IMR-90 (cell line): Measurements from ENCODE around the gene BRME1.

ENCODE experiments used
- CEBPB ChIP-seq: IDR thresholded peaks from 2 replicates; pipeline ENCODE4 v1.6.1; 2012; ENCODE audit warnings: low read depth, low read length, improper control_type of control experiment
- CTCF ChIP-seq: conservative IDR thresholded peaks from 2 replicates; pipeline ENCODE4 v1.5.1; 2012; ENCODE audit warnings: mild to moderate bottlenecking, low read depth, low read length, improper control_type of control experiment
- POLR2A ChIP-seq: IDR thresholded peaks from 2 replicates; pipeline ENCODE4 v1.6.1; 2012; ENCODE audit warnings: mild to moderate bottlenecking, low read depth, low read length
- RCOR1 ChIP-seq: IDR thresholded peaks from 2 replicates; pipeline ENCODE4 v1.6.1; 2012; ENCODE audit warnings: mild to moderate bottlenecking, low read length, improper control_type of control experiment; ENCODE audit not compliant: insufficient replicate concordance
- RFX5 ChIP-seq: IDR thresholded peaks from 2 replicates; pipeline ENCODE4 v1.8.0; 2012; ENCODE audit warnings: low read depth, mild to moderate bottlenecking, low read length, moderate library complexity
- USF2 ChIP-seq: fragments of 150-350 bp; IDR thresholded peaks from 2 replicates; pipeline ENCODE4 v1.6.1; 2017; ENCODE audit warnings: mild to moderate bottlenecking, antibody characterized with exemption, low read length, low read depth

GRCh38 chr19:13870873-13871272 lies 35.0 kb downstream of the BRME1 start:
- no peak for TF ChIP-seq CTCF
- no peak for TF ChIP-seq POLR2A
- TF ChIP-seq RCOR1 = no peak
- no peak for TF ChIP-seq USF2
- no peak for TF ChIP-seq CEBPB
- no peak for TF ChIP-seq RFX5
